BLaER1 (cell line): Measurements from ENCODE around the gene PACSIN2.
"Not testable (repeated sequence)": the region's sequence is repeated elsewhere in the genome, so short reads cannot be mapped to it uniquely, and the experiment has no call there.

Experiments
- H3K27ac ChIP-seq: shearing (Covaris generic); formaldehyde crosslinking; 2 replicates; pipeline ENCODE4 v1.8.1; 2022
- H3K27me3 ChIP-seq: shearing (Covaris generic); formaldehyde crosslinking; 2 replicates; pipeline ENCODE4 v1.8.1; 2022
- H3K36me3 ChIP-seq: shearing (Covaris generic); formaldehyde crosslinking; 2 replicates; pipeline ENCODE4 v1.8.1; 2022
- H3K4me1 ChIP-seq: shearing (Covaris generic); formaldehyde crosslinking; 2 replicates; pipeline ENCODE4 v1.8.1; 2022
- H3K4me2 ChIP-seq: shearing (Covaris generic); formaldehyde crosslinking; 2 replicates; pipeline ENCODE4 v1.8.1; 2022
- H3K4me3 ChIP-seq: shearing (Covaris generic); formaldehyde crosslinking; 2 replicates; pipeline ENCODE4 v1.8.1; 2022
- H3K9ac ChIP-seq: shearing (Covaris generic); formaldehyde crosslinking; 2 replicates; pipeline ENCODE4 v1.8.1; 2022
- H3K9me3 ChIP-seq: shearing (Covaris generic); formaldehyde crosslinking; 2 replicates; pipeline ENCODE4 v1.8.1; 2022
- H4K20me1 ChIP-seq: shearing (Covaris generic); formaldehyde crosslinking; 2 replicates; pipeline ENCODE4 v1.8.1; 2022
- Cebpa-rat ChIP-seq: shearing (Covaris generic); IDR thresholded peaks from 2 replicates; pipeline ENCODE4 v1.8.1; 2022

The PACSIN2 gene

GRCh38 chr22:43002202-43002586, 12.8 kb downstream of the PACSIN2 start:
- Histone ChIP-seq H3K4me3 (no peak overlapping the region), H3K4me1 (peaks cover 89% of the 10 kb centered on the region)

GRCh38 chr22:43001271-43002201, 13.4 kb downstream of the PACSIN2 start:
- TF ChIP-seq Cebpa-rat, result no peak
- Histone ChIP-seq H3K4me1 (peaks cover 82% of the 10 kb centered on the region), H4K20me1 (peaks cover 100% of the 10 kb centered on the region), H3K27ac (peak overlapping the region; percentile 51; the same call in 1 of the 2 replicates), H3K27me3 (no peaks in the 10 kb centered on the region), H3K4me2 (peak overlapping the region; percentile 71), H3K9me3 (peaks cover 15% of the 10 kb centered on the region), H3K9ac (peak overlapping the region; percentile 61), H3K36me3 (peaks cover 22% of the 10 kb centered on the region; the same call in 1 of the 2 replicates), H3K4me3 (no peak overlapping the region)

More at GRCh38 chr22:43002202-43002586, 12.8 kb downstream of the PACSIN2 start:
- no peak for TF ChIP-seq Cebpa-rat
- Histone ChIP-seq H4K20me1 (peaks cover 100% of the 10 kb centered on the region), H3K36me3 (peaks cover 22% of the 10 kb centered on the region; the same call in 1 of the 2 replicates), H3K9ac (peak overlapping the region; percentile 61), H3K27ac (peak overlapping the region; percentile 51; the same call in 1 of the 2 replicates), H3K4me2 (peak overlapping the region; percentile 71), H3K9me3 (peaks cover 15% of the 10 kb centered on the region), H3K27me3 (no peaks in the 10 kb centered on the region)

GRCh38 chr22:43000441-43001175, 14.3 kb downstream of the PACSIN2 start:
- H3K4me1 ChIP-seq, result peaks cover 76% of the 10 kb centered on the region
- H4K20me1 ChIP-seq, result peaks cover 100% of the 10 kb centered on the region
- TF ChIP-seq Cebpa-rat, result no peak
- H3K9me3 ChIP-seq, result peaks cover 15% of the 10 kb centered on the region
- H3K4me2 ChIP-seq, result peak overlapping the region; percentile 71
- 0 out of 2 replicates have a peak overlapping the region, but pooled peaks have one; percentile 51 for H3K27ac ChIP-seq
- no peak overlapping the region for H3K9ac ChIP-seq
- H3K27me3 ChIP-seq, result no peaks in the 10 kb centered on the region
- no peak overlapping the region for H3K4me3 ChIP-seq
- H3K36me3 ChIP-seq, result peaks cover 24% of the 10 kb centered on the region; the same call in 1 of the 2 replicates

- H3K4me1 ChIP-seq, result peaks cover 63% of the 10 kb centered on the region
- 0 out of 2 replicates have a peak overlapping the region, but pooled peaks have one; percentile 10 for H3K4me2 ChIP-seq
- H3K36me3 ChIP-seq, result peaks cover 49% of the 10 kb centered on the region
- no peaks in the 10 kb centered on the region for H3K27me3 ChIP-seq
- H3K4me3 ChIP-seq, result no peak overlapping the region
- no peak for TF ChIP-seq Cebpa-rat
- no peak overlapping the region; the same call in 1 of the 2 replicates for H3K9ac ChIP-seq
- no peak overlapping the region for H3K27ac ChIP-seq
- peaks cover 100% of the 10 kb centered on the region for H4K20me1 ChIP-seq
- peaks cover 38% of the 10 kb centered on the region for H3K9me3 ChIP-seq
Measured at GRCh38 chr22:42997582-42998090, 17.3 kb downstream of the PACSIN2 start.

- TF ChIP-seq Cebpa-rat, result no peak
- peaks cover 56% of the 10 kb centered on the region for H3K36me3 ChIP-seq
- H3K4me2 ChIP-seq, result no peak overlapping the region
- H3K27me3 ChIP-seq, result no peaks in the 10 kb centered on the region
- H3K4me1 ChIP-seq, result peaks cover 54% of the 10 kb centered on the region
- no peak overlapping the region for H3K9ac ChIP-seq
- H3K27ac ChIP-seq, result no peak overlapping the region
- H3K4me3 ChIP-seq, result no peak overlapping the region
- H3K9me3 ChIP-seq, result peaks cover 45% of the 10 kb centered on the region
- peaks cover 100% of the 10 kb centered on the region for H4K20me1 ChIP-seq
Measured at GRCh38 chr22:42996646-42997365, 18.1 kb downstream of the PACSIN2 start.

- H3K4me1 ChIP-seq, result peaks cover 43% of the 10 kb centered on the region
- H3K4me3 ChIP-seq, H3K27ac ChIP-seq, H3K9ac ChIP-seq, H3K4me2 ChIP-seq, H3K27me3 ChIP-seq: not testable (repeated sequence)
- H3K36me3 ChIP-seq, result peaks cover 56% of the 10 kb centered on the region
- H4K20me1 ChIP-seq, result peaks cover 100% of the 10 kb centered on the region
- H3K9me3 ChIP-seq, result peaks cover 45% of the 10 kb centered on the region
Measured at GRCh38 chr22:42995654-42996053, 19.3 kb downstream of the PACSIN2 start.

- H4K20me1 ChIP-seq, result peaks cover 100% of the 10 kb centered on the region
Measured at GRCh38 chr22:42994917-42995562, 19.9 kb downstream of the PACSIN2 start.

GRCh38 chr22:42994276-42994916, 20.6 kb downstream of the PACSIN2 start:
- peaks cover 40% of the 10 kb centered on the region for H3K9me3 ChIP-seq
- peaks cover 98% of the 10 kb centered on the region for H4K20me1 ChIP-seq
- peaks cover 35% of the 10 kb centered on the region for H3K4me1 ChIP-seq
- peaks cover 47% of the 10 kb centered on the region for H3K36me3 ChIP-seq
- no peaks in the 10 kb centered on the region for H3K27me3 ChIP-seq
- H3K4me3 ChIP-seq, result no peak overlapping the region
- no peak overlapping the region for H3K27ac ChIP-seq
- H3K4me2 ChIP-seq, result no peak overlapping the region
- no peak for TF ChIP-seq Cebpa-rat
- no peak overlapping the region for H3K9ac ChIP-seq

More at GRCh38 chr22:42994917-42995562, 19.9 kb downstream of the PACSIN2 start:
- H3K4me1 ChIP-seq, result peaks cover 37% of the 10 kb centered on the region
- no peak overlapping the region for H3K27ac ChIP-seq
- TF ChIP-seq Cebpa-rat, result no peak
- H3K4me2 ChIP-seq, result no peak overlapping the region
- no peak overlapping the region for H3K9ac ChIP-seq
- H3K36me3 ChIP-seq, result peaks cover 53% of the 10 kb centered on the region
- H3K27me3 ChIP-seq, result no peaks in the 10 kb centered on the region
- H3K4me3 ChIP-seq, result no peak overlapping the region
- peaks cover 45% of the 10 kb centered on the region for H3K9me3 ChIP-seq
